ENCODE measurements around the gene AP5Z1. TPM values are rescaled to one million over a fixed set of nuclear protein-coding genes. Genes with fewer than 3 reads are reported as not detected.
"Not testable (repeated sequence)": the region's sequence is repeated elsewhere in the genome, so short reads cannot be mapped to it uniquely, and the experiment has no call there.

The AP5Z1 gene
- total RNA-seq, 2 donors from 2014 or later, result 27.8 to 29.0 TPM

DNA sequence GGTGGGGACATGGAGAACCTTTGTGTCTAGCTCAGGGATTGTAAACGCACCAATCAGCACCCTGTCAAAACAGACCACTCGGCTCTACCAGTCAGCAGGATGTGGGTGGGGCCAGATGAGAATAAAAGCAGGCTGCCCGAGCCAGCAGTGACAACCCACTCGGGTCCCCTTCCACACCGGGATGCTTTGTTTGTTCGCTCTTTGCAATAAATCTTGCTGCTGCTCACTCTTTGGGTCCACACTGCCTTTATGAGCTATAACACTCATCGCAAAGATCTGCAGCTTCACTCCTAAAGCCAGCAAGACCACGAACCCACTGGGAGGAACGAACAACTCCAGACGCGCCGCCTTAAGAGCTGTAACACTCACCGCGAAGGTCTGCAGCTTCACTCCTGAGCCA lies 18.7 kb downstream of the AP5Z1 start:
- intact Hi-C loops (cut with DNase I), result loop anchor here in 1 of 2 donors (10.0 kb wide), 1 partner anchor 291 kb away; no protein-coding TSS in a partner anchor

DNA sequence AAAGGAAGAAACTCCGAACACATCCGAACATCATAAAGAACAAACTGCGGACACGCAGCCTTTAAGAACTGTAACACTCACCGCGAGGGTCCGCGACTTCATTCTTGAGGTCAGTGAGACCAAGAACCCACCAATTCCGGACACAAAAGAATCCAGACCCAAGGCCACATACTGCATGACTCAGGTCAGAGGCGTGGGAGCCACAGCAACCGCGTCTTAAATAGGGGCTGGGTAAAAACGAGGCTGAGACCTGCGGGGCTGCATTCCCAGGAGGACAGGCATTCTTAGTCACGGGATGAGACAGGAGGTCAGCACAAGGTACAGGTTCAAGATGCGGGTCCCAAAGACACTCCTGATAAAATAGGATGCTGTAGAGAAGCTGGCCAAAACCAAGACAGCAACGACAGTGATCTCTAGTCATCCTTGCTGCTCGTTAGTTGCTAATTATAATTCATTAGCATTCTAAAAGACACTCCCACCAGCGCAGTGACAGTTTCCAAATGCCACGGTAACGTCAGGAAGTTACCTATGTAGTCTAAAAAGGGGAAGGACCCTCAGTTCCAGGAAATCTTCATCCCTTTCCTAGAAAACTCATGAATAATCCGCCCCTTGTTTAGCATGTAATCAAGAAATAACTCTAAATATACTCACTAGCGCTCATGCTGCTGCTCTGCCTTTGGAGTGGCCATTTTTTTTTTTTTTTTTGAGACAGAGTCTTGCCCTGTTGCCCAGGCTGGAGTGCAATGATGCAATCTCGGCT lies 19.3 kb downstream of the AP5Z1 start:
- no peak for DNase-seq (ENCODE audit: low spot score)
- intact Hi-C loops (cut with DNase I), result loop anchor here in 1 of 2 donors (10.0 kb wide), 1 partner anchor 290 kb away; no protein-coding TSS in a partner anchor

More for the DNA sequence above, 18.7 kb downstream of the AP5Z1 start:
- DNase-seq (ENCODE audit: low spot score), result not testable (repeated sequence)

DNA sequence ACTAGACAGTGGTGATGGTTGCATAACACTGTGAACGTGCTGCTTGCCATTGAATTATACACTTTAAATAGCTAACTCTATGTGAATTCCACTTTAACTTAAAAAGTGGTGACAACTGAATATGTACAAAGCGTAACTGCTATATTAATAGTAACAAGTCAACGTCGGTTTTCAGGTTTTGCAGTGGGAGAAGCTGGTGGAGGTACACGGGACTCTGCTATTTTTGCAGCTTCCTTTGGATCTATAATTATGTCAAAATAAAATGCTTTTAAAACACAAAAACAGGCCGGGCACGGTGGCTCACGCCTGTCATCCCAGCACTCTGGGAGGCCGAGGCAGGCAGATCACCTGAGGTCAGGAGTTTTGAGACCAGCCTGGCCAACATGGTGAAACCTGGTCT lies 21.0 kb downstream of the AP5Z1 start:
- intact Hi-C loops (cut with DNase I), result loop anchor here in 1 of 2 donors (10.0 kb wide), 1 partner anchor 288 kb away; no protein-coding TSS in a partner anchor
- DNase-seq (ENCODE audit: low spot score), result no peak

DNA sequence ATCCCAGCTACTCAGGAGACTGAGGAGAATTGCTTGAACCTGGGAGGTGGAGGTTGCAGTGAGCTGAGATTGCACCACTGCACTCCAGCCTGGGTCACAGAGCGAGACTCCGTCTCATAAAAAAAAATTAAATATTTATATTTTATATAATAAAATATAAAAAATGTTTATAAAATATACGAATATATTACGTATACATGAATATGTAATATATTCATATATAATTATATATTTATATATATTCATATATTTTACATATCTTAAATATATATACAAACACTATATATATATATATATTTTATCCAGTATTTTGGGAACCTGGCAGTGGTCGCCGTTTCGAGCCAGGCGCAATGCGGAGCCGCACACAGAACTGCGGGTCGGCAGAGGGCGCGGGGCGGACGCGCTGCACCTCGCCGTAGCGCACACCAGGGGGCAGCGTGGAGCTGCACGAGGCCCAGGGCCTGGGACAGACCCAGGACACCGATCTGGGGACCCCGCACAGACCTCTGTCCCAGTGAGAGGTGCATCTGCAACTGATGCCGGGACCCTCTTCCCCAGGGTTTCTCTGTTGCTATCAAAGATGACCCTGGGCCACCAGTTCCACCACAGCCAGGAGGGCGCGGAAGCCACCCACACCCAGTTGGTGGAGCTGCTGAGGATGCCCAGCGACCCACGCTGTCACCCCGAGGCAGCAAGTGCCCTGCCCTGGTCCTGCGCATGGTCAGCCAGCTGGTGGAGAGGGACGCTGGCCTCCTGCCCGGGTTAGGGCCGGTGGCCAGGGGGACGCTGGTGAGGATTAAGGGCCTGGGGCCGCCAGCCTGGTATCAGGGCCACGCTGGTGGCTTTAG lies 22.7 kb downstream of the AP5Z1 start:
- no peak for DNase-seq (ENCODE audit: low spot score)
- intact Hi-C loops (cut with DNase I), result loop anchor here in 1 of 2 donors (10.0 kb wide), 1 partner anchor 287 kb away; no protein-coding TSS in a partner anchor

DNA sequence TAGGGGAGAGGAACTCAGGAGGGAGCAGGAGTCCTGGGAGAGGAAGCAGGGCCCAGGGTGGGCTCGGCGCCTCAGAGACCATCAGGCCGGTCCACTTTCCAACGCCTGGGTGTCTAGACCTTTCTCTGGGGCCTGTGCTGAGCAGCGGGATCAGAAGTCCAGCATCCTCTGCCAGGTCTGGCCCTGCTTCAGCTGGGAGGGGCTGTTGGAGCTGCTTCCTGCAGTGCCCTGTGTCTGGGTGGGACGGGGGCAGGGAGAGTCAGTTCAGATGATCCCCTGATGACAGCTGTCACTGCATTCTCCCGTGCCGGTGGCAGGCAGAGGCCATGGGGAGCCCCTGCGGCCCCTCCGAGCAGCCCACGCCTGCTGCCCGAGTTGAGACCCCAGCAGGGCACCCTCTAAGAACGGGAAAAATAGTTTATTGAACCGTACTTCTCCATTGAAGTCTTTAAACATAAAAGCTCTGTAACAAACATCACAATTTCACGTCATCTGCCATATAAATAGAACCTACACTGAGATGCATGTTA lies 23.3 kb downstream of the AP5Z1 start:
- no peak for DNase-seq (ENCODE audit: low spot score)

DNA sequence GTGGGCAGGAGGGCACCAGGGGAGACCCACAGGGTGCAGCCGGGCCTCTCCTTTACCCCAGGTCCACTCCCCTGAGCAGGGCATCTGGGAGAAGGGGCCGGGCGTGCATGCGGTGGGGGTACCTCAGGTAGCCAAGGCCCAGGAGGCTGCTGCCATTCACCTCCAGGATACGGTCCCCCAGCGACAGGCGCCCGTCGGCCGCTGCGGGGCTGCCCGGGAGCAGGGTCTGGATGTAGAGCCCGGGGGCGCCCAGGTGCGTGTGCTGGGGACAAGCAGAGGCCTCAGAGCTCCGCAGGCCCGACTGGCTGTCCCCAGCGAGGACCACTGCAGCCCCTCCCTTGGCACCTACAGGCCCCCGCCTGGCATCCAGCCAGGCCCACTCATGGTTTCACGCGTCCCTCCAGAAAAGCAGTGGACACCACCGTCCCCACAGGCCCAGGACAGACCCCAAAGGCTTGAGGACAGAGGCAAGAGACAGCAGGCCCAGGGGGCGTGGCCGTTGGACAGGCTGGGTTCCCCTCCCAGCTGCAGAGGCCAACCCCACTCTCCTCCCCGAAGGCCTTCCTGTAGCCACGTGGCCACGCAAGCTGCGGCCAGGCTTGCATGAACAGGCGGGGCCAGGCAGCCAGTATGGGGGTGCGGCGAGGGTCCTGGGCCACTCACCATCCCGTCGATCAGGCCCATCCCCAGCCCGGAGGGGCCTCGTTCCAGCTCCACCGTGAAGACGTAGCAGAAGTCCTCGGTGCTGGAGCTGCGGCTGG lies 24.3 kb downstream of the AP5Z1 start:
- intact Hi-C loops (cut with DNase I), result loop anchor here (5.0 to 10.0 kb wide), 4 partner anchors 65 to 288 kb away; partner anchors contain the start of gene PAPOLB (in 1 of the 2)

More for the DNA sequence above, 23.3 kb downstream of the AP5Z1 start:
- intact Hi-C loops (cut with DNase I), result loop anchor here in 1 of 2 donors (10.0 kb wide), 1 partner anchor 286 kb away; no protein-coding TSS in a partner anchor

DNA sequence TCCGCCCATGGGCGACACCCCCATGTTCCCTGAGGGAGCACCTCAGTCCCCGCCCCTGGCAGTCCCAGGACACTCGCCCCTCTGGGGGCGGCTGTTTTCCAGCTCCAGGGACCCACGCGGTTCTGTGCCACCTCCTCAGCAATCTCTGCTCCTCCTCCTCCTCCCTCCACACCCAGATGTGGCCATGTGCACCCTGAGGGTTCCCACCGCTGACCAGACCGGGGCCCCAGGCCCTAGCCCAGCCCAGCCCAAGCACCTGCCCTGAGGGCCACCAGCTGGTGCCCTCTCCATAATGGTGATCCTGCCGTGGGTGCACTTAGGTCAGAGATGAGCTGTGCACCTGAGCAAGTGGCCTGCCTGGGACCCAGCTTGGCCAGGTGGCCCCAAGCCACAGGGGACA lies 25.1 kb downstream of the AP5Z1 start:
- no peak for DNase-seq (ENCODE audit: low spot score)
- intact Hi-C loops (cut with DNase I), result loop anchor here (5.0 to 10.0 kb wide), 3 partner anchors 64 to 287 kb away; partner anchors contain the start of gene PAPOLB (in 1 of the 2)

More for the DNA sequence above, 24.3 kb downstream of the AP5Z1 start:
- DNase-seq (ENCODE audit: low spot score), result no peak

DNA sequence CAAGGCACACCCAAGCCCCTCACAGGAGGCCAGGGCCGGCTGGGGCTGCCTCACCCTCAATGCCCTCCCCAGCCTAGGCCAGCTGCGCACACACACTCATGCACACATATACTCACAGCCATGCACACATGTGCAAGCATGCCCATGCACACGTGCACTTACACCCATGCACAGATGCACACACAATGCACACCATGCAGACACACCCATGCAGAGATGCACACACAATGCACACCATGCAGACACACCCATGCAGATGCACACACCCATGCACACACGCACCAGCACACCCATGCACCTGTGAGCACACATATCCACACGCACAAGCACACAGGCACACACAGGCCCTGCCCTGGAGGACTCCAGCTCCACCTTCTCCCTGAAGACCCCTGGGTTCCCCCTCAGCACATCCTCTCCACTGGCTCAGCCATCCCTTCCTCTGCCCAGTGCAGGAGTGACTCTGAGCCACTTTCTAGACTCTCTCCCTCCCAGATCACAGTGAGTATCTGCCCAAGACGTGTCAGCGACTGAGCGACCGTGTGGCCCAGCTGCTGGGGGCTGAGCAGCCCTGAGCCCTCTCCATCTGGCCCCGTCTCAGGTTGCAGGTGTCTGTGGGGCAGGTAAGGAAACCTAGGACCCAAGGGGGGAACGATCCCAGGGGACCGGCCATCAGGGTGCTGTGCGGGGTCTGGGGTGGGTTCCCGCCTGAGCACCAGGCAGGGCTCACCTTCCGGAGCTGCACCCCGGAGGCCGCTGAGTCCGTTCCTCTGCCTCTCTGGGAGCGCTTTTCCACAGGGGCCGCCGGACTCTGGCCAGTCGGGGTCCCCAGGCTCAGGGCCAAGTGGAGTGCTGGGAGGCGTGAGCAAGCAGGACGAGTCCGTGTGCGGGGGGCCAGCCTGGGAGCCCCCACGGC lies 25.8 kb downstream of the AP5Z1 start:
- intact Hi-C loops (cut with DNase I), result loop anchor here (5.0 to 10.0 kb wide), 3 partner anchors 64 to 286 kb away; partner anchors contain the start of gene PAPOLB (in 1 of the 2)

DNA sequence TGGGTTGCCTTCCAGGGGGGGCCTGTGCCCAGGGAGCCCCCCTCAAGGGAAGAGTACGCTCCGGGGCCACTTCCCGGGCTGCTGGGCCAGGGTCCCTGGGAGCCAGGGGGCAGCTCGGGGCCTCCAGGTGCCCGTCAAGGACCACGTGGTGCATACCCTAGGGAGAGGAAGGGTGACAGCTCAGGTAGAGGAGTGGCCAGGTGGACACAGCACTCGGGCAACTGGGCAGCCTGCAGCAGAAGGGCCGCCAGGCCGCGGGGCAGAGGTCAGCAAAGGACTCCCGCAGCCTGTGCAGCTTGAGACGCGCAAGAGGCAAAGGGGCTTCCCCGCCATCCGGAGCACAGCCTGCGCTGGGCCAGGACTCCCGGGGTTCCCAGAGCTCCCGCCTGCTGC lies 26.4 kb downstream of the AP5Z1 start:
- no peak for DNase-seq (ENCODE audit: low spot score)
- intact Hi-C loops (cut with DNase I), result loop anchor here (5.0 to 10.0 kb wide), 3 partner anchors 63 to 285 kb away; partner anchors contain the start of gene PAPOLB (in 1 of the 2)

More for the DNA sequence above, 25.8 kb downstream of the AP5Z1 start:
- DNase-seq (ENCODE audit: low spot score), result no peak

DNA sequence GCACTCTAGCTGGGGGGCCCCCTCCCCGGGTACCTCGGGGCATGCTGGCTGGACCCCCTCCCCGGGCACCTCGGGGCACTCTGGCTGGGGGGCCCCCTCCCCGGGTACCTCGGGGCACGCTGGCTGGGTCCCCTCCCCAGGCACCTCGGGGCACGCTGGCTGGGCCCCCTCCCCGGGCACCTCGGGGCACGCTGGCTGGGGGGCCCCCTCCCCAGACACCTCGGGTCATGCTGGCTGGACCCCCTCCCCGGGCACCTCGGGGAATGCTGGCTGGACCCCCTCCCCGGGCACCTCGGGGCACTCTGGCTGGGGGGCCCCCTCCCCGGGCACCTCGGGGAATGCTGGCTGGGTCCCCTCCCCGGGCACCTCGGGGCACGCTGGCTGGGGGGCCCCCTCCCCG lies 27.2 kb downstream of the AP5Z1 start:
- intact Hi-C loops (cut with DNase I), result loop anchor here (5.0 to 10.0 kb wide), 3 partner anchors 62 to 285 kb away; partner anchors contain the start of gene PAPOLB (in 1 of the 2)
- DNase-seq (ENCODE audit: low spot score), result not testable (repeated sequence)

DNA sequence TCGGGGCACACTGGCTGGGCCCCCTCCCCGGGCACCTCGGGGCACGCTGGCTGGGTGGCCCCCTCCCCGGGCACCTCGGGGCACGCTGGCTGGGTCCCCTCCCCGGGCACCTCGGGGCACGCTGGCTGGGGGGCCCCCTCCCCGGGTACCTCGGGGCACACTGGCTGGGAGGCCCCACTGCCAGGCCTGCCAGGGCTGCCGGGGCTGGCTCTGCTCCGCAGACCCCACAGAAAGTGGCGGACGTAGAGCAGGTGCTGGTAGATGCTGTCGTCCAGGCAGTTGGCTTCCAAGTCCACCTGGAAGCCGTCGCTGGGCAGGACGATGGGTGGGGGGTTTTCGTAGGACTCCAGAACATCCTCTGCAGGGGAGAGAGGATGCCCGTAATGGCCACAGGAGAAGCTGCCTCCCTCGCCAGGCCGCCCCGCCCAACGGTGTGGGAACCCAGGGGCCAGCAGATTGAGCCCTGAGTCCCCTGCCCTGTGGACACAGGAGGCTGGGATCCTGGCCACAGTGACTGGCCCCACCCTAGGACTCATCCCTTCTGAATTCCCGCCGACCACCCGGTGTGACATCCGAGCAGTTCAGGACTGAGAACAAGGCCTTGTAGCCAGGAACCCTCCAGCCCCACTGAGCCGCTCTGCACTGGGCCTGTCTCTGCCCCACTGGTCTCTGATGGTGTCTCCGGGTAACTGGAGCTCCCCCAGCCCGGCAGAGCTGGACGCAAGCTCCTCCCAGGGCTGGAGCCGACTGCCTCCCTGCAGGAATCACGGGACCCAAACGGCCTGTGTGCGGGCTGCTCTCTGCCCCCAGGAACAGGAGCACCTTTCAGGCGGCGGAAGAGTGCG lies 28.2 kb downstream of the AP5Z1 start:
- intact Hi-C loops (cut with DNase I), result loop anchor here (5.0 to 10.0 kb wide), 3 partner anchors 61 to 284 kb away; partner anchors contain the start of gene PAPOLB (in 1 of the 2)
- no peak for DNase-seq (ENCODE audit: low spot score)

DNA sequence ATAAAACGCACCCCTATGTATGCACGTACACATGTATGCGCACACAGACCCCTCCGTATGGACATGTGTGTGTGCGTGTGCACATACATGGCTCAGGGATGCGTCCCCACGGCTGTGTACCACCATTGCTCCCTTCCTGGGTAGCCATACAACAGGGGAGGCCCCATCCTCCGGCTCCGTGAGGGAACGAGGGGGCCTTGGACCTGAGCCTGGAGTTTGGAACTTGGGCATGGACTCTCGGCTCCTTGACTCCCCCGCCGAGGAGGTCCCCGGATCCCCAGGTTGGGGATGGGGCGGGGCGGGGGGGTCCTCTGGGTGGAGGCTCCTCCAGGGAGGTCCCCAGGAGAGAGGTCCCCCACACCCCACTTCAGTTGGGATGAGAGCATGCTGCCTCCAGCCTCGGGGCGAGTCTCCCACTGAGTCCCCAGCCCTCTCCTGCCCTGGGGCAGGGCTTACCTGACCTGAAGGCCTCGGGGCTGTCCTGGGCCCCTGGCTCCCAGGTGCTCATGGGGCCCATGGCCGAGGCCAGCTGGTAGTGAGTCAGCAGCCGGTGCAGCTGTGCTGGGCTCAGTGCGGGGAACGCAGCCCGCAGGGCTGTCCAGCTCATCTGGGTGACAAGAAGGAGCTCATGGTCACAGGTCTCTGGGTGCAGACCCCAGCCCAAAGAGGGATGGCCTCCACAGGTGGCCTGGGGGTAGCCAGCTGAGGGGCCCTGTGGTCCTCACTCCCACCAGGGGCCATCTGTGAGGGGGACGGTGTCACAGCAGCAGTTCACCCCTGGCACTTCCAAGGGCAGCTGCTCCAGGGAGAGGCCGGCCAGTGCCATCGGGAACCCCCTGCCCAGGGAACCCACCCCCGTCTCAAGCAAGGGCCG lies 29.9 kb downstream of the AP5Z1 start:
- DNase-seq (ENCODE audit: low spot score), result no peak
- intact Hi-C loops (cut with DNase I), result loop anchor here (10.0 kb wide), 2 partner anchors 59 to 69 kb away; partner anchors contain the start of gene PAPOLB (in 1 of the 2)

DNA sequence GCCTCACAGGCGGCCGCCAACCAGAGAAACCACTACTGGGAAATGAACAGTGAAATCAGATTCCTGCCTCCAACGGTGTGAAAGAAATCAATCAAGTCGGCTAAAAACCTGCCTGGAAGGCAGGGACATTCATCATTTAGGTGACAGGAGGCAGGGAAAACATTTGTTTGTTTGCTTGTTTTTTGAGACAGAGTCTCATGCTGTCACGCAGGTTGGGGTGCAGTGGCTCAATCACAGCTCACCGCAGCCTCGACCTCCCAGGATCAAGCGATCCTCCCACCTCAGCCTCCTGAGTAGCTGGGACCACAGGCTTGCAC lies 30.5 kb downstream of the AP5Z1 start:
- no peak for DNase-seq (ENCODE audit: low spot score)
- intact Hi-C loops (cut with DNase I), result loop anchor here (10.0 kb wide), 2 partner anchors 59 to 69 kb away; partner anchors contain the start of gene PAPOLB (in 1 of the 2)

DNA sequence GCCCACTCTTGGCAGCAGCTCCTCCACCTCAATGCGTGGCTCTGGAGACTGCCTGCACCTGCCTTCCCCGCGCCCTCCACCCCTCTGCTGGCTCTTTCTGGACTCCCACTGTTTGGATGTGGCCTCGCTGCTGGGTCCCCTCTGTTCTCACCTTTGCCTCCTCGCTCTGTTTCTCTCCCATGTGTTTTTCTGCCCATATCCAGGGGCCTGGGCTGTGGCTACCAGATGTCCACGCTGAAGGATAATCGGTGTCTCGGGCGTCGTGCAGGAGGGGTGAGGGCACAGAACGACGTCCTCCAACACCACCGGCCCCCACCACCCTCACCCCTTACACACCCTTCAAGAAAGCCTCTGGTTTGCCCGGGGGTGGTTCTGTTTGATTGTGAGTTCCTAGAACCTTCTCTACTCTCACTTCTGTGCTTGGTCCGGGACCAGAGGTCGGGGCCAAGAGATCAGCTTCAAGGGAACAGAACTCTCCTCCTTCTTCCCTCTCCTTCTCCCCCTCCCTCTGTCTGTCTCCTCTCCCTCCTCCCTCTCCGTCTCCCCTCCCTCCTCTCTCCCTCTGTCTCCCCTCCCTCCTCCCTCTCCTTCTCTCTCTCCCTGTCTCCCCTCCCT lies 31.7 kb downstream of the AP5Z1 start:
- intact Hi-C loops (cut with DNase I), result loop anchor here (10.0 kb wide), 2 partner anchors 58 to 68 kb away; partner anchors contain the start of gene PAPOLB (in 1 of the 2)
- DNase-seq (ENCODE audit: low spot score), result no peak

DNA sequence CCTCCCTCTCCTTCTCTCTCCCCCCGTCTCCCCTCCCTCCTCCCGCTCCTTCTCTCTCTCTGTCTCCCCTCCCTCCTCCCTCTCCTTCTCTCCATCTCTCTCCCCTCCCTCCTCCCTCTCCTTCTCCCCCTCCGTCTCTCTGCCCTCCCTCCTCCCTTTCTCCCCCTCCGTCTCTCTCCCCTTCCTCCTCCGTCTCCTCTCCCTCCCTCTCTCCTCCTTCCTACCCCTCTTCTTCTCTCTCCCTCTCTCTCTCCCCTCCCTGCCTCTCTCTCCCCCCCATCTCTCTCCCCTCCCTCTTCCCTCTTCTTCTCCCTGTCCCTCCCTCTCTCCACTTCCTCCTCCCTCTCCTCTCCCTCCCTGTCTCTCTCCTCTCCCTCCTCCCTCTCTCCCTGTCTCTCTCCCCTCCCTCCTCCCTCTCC lies 32.2 kb downstream of the AP5Z1 start:
- intact Hi-C loops (cut with DNase I), result loop anchor here (10.0 kb wide), 2 partner anchors 57 to 67 kb away; partner anchors contain the start of gene PAPOLB (in 1 of the 2)
- no peak for DNase-seq (ENCODE audit: low spot score)

All from posterior vena cava (tissue), 2 donors.